NCI-H345 treated with DMSO at 0.1 percent for 48 hours (cell line): ENCODE measurements around the gene ACIN1.

ENCODE experiments used
- DNase-seq: peaks from one replicate; lab custom pipeline; 2025; ENCODE audit not compliant: unreplicated experiment; lab: John Stamatoyannopoulos, UW

The ACIN1 gene

GRCh38 chr14:23094666-23095195 is at the start of gene ACIN1:
ACIN1 (minus strand) TSS chr14:23095136; CDS start chr14:23095112, 24 bp downstream.
- DNase-seq = no peak

GRCh38 chr14:23143911-23144310 is 49.0 kb upstream of the ACIN1 start:
- DNase-seq = no peak

GRCh38 chr14:23142826-23143225 is 47.9 kb upstream of the ACIN1 start:
- no peak for DNase-seq

- DNase-seq = no peak
These were observed 46.9 kb upstream of the ACIN1 start for GRCh38 chr14:23141706-23142444.

GRCh38 chr14:23140371-23140770 is 45.4 kb upstream of the ACIN1 start:
- no peak for DNase-seq

- no peak for DNase-seq
These were observed 44.9 kb upstream of the ACIN1 start for GRCh38 chr14:23139874-23140273.

- DNase-seq = no peak
These were observed 43.0 kb upstream of the ACIN1 start for GRCh38 chr14:23137813-23138535.

- DNase-seq = no peak
These were observed 42.4 kb upstream of the ACIN1 start for GRCh38 chr14:23137192-23137812.

- DNase-seq = no peak
These were observed 41.7 kb upstream of the ACIN1 start for GRCh38 chr14:23136566-23137133.

- DNase-seq = no peak
These were observed 38.0 kb upstream of the ACIN1 start for GRCh38 chr14:23132970-23133369.

- no peak for DNase-seq
These were observed 36.5 kb upstream of the ACIN1 start for GRCh38 chr14:23131482-23131881.

GRCh38 chr14:23130871-23131270 is 35.9 kb upstream of the ACIN1 start:
- DNase-seq = no peak

GRCh38 chr14:23129759-23130316 is 34.9 kb upstream of the ACIN1 start:
- no peak for DNase-seq

GRCh38 chr14:23128969-23129758 is 34.2 kb upstream of the ACIN1 start:
- no peak for DNase-seq

- DNase-seq = no peak
These were observed 32.9 kb upstream of the ACIN1 start for GRCh38 chr14:23127861-23128260.

GRCh38 chr14:23126548-23127278 is 31.8 kb upstream of the ACIN1 start:
- DNase-seq = no peak

- DNase-seq = no peak
These were observed 31.1 kb upstream of the ACIN1 start for GRCh38 chr14:23125933-23126524.

GRCh38 chr14:23125011-23125410 is 30.1 kb upstream of the ACIN1 start:
- no peak for DNase-seq

GRCh38 chr14:23124337-23124954 is 29.5 kb upstream of the ACIN1 start:
- DNase-seq = no peak
